Endothelial cell (in vitro differentiated cells): ENCODE results near the gene BMPER. TPM values are rescaled to one million over a fixed set of nuclear protein-coding genes. Genes with fewer than 3 reads are reported as not detected.

Experiments
- DNase-seq: peaks from one replicate; pipeline ENCODE4 v3.0.0; 2021; ENCODE audit warnings: low spot score
- H3K27ac Mint-ChIP-seq: one replicate; pipeline ENCODE4 v1.8.0; 2021; ENCODE audit warnings: mixed read lengths, inconsistent platforms; ENCODE audit not compliant: unreplicated experiment
- H3K27me3 Mint-ChIP-seq: one replicate; pipeline ENCODE4 v1.8.0; 2021; ENCODE audit warnings: mild to moderate bottlenecking, moderate library complexity, mixed read lengths, inconsistent platforms; ENCODE audit not compliant: unreplicated experiment
- H3K36me3 Mint-ChIP-seq: one replicate; pipeline ENCODE4 v1.8.0; 2021; ENCODE audit warnings: mild to moderate bottlenecking, low read depth, mixed read lengths, inconsistent platforms; ENCODE audit not compliant: unreplicated experiment
- H3K4me1 Mint-ChIP-seq: one replicate; pipeline ENCODE4 v1.8.0; 2021; ENCODE audit warnings: mild to moderate bottlenecking, mixed read lengths, inconsistent platforms; ENCODE audit not compliant: unreplicated experiment
- H3K4me3 Mint-ChIP-seq: one replicate; pipeline ENCODE4 v1.8.0; 2021; ENCODE audit warnings: mild to moderate bottlenecking, mixed read lengths, inconsistent platforms; ENCODE audit not compliant: unreplicated experiment
- H3K9me3 Mint-ChIP-seq: one replicate; pipeline ENCODE4 v1.8.0; 2021; ENCODE audit warnings: mixed read lengths, inconsistent platforms; ENCODE audit not compliant: unreplicated experiment
- total RNA-seq: library from RNA; stranded (reverse); fragmentation: NEBNext Ultra II Directional; extraction: Animal tissue kit (Norgen Biotek cat#: 25700); gene quantifications from one replicate; pipeline ENCODE4 v1.2.1, GENCODE V29; 2021; ENCODE audit not compliant: unreplicated experiment
- TF ChIP-seq, protein P1 (sequence below): fragments of 200-600 bp; sonication (generic); IDR thresholded peaks from one replicate; pipeline ENCODE4 v1.5.0; 2021; ENCODE audit warnings: antibody characterized with exemption; ENCODE audit not compliant: unreplicated experiment

BMPER gene
- total RNA-seq, 1 donor from 2014 or later, result 2.5 TPM

DNA sequence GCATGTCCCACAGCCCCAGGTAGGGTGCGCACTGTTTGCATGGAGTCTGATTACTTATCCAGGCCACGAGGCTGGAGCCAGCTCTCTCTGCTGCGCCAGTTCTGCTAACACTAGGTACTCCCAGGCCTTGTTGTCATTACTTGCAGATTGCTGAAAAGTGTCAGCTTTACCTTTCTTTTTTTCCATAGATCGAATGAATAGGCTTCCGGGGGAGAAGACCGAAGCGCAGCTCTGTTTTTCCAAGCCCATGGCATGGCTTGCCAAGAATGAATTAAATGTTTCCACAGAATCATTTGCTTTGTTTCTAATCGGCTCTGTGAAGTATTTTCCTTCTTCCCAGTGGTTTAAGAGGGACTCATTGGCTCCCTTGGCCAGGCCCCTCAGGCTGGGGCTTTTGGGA lies 285.8 kb downstream of the BMPER start:
- Mint-ChIP-seq H3K4me1 (peaks cover 14% of the 10 kb centered on the region), H3K9me3 (no peaks in the 10 kb centered on the region), H3K36me3 (no peaks in the 10 kb centered on the region), H3K27ac (no peak overlapping the region), H3K27me3 (no peaks in the 10 kb centered on the region), H3K4me3 (no peak overlapping the region)
- TF ChIP-seq, protein P1, sequence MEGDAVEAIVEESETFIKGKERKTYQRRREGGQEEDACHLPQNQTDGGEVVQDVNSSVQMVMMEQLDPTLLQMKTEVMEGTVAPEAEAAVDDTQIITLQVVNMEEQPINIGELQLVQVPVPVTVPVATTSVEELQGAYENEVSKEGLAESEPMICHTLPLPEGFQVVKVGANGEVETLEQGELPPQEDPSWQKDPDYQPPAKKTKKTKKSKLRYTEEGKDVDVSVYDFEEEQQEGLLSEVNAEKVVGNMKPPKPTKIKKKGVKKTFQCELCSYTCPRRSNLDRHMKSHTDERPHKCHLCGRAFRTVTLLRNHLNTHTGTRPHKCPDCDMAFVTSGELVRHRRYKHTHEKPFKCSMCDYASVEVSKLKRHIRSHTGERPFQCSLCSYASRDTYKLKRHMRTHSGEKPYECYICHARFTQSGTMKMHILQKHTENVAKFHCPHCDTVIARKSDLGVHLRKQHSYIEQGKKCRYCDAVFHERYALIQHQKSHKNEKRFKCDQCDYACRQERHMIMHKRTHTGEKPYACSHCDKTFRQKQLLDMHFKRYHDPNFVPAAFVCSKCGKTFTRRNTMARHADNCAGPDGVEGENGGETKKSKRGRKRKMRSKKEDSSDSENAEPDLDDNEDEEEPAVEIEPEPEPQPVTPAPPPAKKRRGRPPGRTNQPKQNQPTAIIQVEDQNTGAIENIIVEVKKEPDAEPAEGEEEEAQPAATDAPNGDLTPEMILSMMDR, result no peak
- no peak for DNase-seq

DNA sequence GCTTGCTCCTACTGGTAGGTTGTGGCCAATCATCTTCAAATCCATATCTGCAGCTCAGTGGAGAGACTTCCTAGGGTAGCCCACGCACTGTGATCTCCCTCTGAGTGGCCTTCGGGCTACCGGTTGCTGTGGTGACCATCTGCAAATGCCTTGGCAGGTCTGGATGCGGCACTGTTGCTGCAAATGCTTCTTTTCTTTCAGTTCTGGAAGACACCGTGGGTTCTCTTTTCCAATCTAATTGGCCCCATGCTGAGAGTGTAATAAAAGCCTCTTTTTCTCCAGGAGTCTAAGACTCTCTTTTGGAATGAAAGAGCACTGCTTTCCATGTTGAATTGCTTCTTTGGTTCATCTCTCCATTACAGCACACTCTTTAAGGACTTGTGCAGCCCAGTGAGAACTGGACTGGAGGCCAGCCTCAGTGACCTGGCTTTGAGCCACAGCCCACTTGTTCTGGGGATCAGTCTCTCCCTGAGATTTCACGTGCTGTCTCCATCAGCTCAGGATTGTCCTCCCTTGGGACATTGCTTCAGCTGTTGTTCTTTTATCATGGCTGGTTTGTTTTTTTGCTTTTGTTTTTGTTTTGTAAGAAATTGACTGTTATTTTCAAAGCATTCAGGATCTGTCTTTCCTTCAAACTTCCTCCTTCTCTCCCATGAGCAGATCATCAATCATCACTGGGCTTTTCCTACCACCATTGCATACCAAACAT lies 286.6 kb downstream of the BMPER start:
- no peaks in the 10 kb centered on the region for H3K36me3 Mint-ChIP-seq
- H3K27me3 Mint-ChIP-seq, result no peaks in the 10 kb centered on the region
- H3K4me1 Mint-ChIP-seq, result peaks cover 14% of the 10 kb centered on the region
- H3K4me3 Mint-ChIP-seq, result no peak overlapping the region
- no peaks in the 10 kb centered on the region for H3K9me3 Mint-ChIP-seq
- no peak overlapping the region for H3K27ac Mint-ChIP-seq
- DNase-seq, result no peak
- TF ChIP-seq, protein P1, result no peak

DNA sequence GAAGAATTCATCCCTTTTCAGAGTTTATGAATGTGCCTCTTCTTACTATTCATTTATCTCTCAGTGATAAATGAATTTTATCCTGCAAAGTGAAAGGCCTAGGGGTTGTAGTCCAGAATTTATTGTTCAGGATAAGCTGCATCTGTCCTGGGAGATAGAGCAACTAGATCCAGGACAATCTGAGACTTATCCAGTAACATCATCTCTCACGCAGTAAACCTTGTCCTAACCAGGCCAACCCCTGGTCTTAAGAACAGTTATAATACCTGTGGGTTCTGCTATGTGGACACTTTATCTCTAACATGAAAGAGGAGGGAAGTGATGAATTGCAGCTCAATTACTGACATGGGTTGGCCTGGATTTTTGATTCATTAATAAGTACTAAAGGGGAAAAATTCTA lies 287.6 kb downstream of the BMPER start:
- TF ChIP-seq, protein P1, result no peak
- H3K27ac Mint-ChIP-seq, result no peak overlapping the region
- H3K4me1 Mint-ChIP-seq, result peaks cover 14% of the 10 kb centered on the region
- DNase-seq, result no peak
- no peaks in the 10 kb centered on the region for H3K9me3 Mint-ChIP-seq
- no peaks in the 10 kb centered on the region for H3K36me3 Mint-ChIP-seq
- no peak overlapping the region for H3K4me3 Mint-ChIP-seq
- H3K27me3 Mint-ChIP-seq, result peaks cover 2% of the 10 kb centered on the region

DNA sequence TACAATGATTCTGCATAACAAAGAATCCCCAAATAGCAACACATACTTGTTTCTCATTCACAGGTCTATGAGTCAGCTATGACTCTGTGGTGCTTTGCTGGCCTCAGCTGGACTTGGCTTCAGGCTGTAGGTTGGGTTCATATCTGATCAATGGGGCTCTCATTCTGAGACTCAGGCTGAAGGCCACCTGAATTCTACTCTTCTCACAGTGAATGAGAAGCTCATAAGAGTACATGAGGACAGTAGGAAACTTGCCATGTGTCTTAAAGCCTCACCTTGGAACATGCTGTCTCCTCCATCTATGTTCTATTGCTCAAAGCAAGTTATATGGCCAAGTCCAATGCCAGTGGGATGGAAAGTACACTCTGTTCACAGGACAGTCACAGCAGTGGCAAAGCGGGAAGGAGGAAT lies 292.9 kb downstream of the BMPER start:
- no peaks in the 10 kb centered on the region for H3K36me3 Mint-ChIP-seq
- H3K9me3 Mint-ChIP-seq, result no peaks in the 10 kb centered on the region
- no peak overlapping the region for H3K4me3 Mint-ChIP-seq
- no peak for DNase-seq
- H3K27me3 Mint-ChIP-seq, result peaks cover 2% of the 10 kb centered on the region
- peaks cover 9% of the 10 kb centered on the region for H3K4me1 Mint-ChIP-seq
- H3K27ac Mint-ChIP-seq, result no peak overlapping the region
- TF ChIP-seq, protein P1, result no peak
